Stomach (tissue), 9 donors: ENCODE measurements around the gene USP28. TPM values are rescaled to one million over a fixed set of nuclear protein-coding genes. Genes with fewer than 3 reads are reported as not detected.
"Not testable (repeated sequence)": the region's sequence is repeated elsewhere in the genome, so short reads cannot be mapped to it uniquely, and the experiment has no call there.

Experiments used
- DNase-seq, 2 donors: peaks; one replicate each; pipeline versions ENCODE4 v3.0.0 to v3.0.0-alpha.2; 2013 to 2019
- H3K27ac ChIP-seq, 5 donors: fragments of 200-600 bp in 4 of 5; sonication (generic) in 4 of 5; one replicate each; pipeline ENCODE4 v1.5.1; 2013 to 2019; ENCODE audit warnings: mild to moderate bottlenecking in 1 of 5, moderate library complexity in 1 of 5
- H3K27me3 ChIP-seq, 3 donors: fragments of 200-600 bp; sonication (generic); one replicate each; pipeline ENCODE4 v1.5.1; 2017 to 2019; ENCODE audit warnings: mixed run types in 1 of 3
- H3K36me3 ChIP-seq, 4 donors: fragments of 200-600 bp; sonication (generic); 1 replicate in 3 of 4; 2 replicates in 1 of 4; pipeline ENCODE4 v1.5.1; 2016 to 2019
- H3K4me1 ChIP-seq, 4 donors: fragments of 200-600 bp; sonication (generic); one replicate each; pipeline ENCODE4 v1.5.1; 2016 to 2019
- H3K4me3 ChIP-seq, 4 donors: fragments of 200-600 bp; sonication (generic) in 3 of 4; one replicate each; pipeline ENCODE4 v1.5.1; 2016 to 2019; ENCODE audit warnings: mild to moderate bottlenecking in 1 of 4
- H3K9me3 ChIP-seq, 4 donors: fragments of 200-600 bp; sonication (generic); one replicate each; pipeline ENCODE4 v1.5.1; 2016 to 2019
- CTCF ChIP-seq, 7 experiments: fragments of 450-650 bp in 4 of 7; fragments of 200-600 bp in 3 of 7; sonication (generic) in 3 of 7; IDR thresholded peaks; one replicate each; pipeline ENCODE4 v1.5.1; 2016 to 2019; ENCODE audit warnings: antibody characterized with exemption in 7 of 7, control low read depth in 2 of 7, mild to moderate bottlenecking in 1 of 7
- EP300 ChIP-seq: sonication (generic); formaldehyde crosslinking; IDR thresholded peaks from one replicate; pipeline ENCODE4 v1.6.1; 2017; ENCODE audit warnings: antibody characterized with exemption
- POLR2A ChIP-seq, 4 donors: fragments of 450-650 bp; IDR thresholded peaks; one replicate each; pipeline ENCODE4 v1.6.1; 2016; ENCODE audit warnings: antibody characterized with exemption in 4 of 4, control low read depth in 2 of 4, mild to moderate bottlenecking in 1 of 4, moderate library complexity in 1 of 4
- POLR2AphosphoS5 ChIP-seq, 3 donors: sonication (generic); formaldehyde crosslinking; IDR thresholded peaks; one replicate each; pipeline ENCODE4 v1.6.1; 2016; ENCODE audit warnings: antibody characterized with exemption in 3 of 3
- WGBS, 5 donors: extraction: QIAGEN DNeasy Blood & Tissue Kit in 3 of 5; methylation state at CpG; one replicate each; pipeline versions ENCODE4 v1.1.5 to v1.1.7; 2013 to 2018; 5-methylcytosine and 5-hydroxymethylcytosine counted together
- intact Hi-C: fragments of 100-400 bp; cut with DNase I; formaldehyde crosslinking; loops from one replicate; pipeline ENCODE4 v1.15.1; 2023; ENCODE audit warnings: low total_unique reads
- polyA plus RNA-seq, 3 donors: library from polyadenylated mRNA; stranded (reverse); fragments of 200-250 nt; gene quantifications; one replicate each; pipeline ENCODE4 v1.2.3, GENCODE V29; 2013
- small RNA-seq, 4 donors: library from RNA; depleted of rRNA; stranded (forward); fragments of <200 nt; gene quantifications; one replicate each; pipeline ENCODE3, GENCODE V24; 2016
- total RNA-seq, 5 donors: library from RNA; depleted of rRNA; stranded (reverse); fragments of >200 nt; gene quantifications; one replicate each; pipeline versions ENCODE4 v1.1.0 to v1.2.3, GENCODE V29; 2014 to 2016
- donor health status: healthy with polysubstance abuse.
- donor health status: Bipolar disorder and iron deficiency.
- donor health status: healthy.

Gene USP28
- total and polyA plus RNA-seq, 8 donors, result 0.87 to 23.9 (median 8.0) TPM

GRCh38 chr11:113764527-113765219 lies 110.7 kb downstream of the USP28 start:
- Histone ChIP-seq H3K4me3 (no peak overlapping the region), H3K27ac (no peak overlapping the region), H3K9me3 (no peaks in the 10 kb centered on the region), H3K27me3 (no peaks in the 10 kb centered on the region), H3K36me3 (peaks cover 5 to 80% (median 76%) of the 10 kb centered on the region in 4 donors), H3K4me1 (peaks cover 0 to 16% (median 6%) of the 10 kb centered on the region in 4 donors)
- intact Hi-C loops, result no loop called here
- TF ChIP-seq POLR2A (IDR thresholded peaks at IDR 0.05) (no peak), CTCF (IDR thresholded peaks at IDR 0.05) (no peak), EP300 (no peak), POLR2AphosphoS5 (IDR thresholded peaks at IDR 0.05) (no peak)
- 78 to 91% (median 87%) methylated on average over 2 of the region's 2 CpGs for WGBS, 5 donors
- no peak for DNase-seq

GRCh38 chr11:113763040-113763439 lies 112.3 kb downstream of the USP28 start:
- H3K27ac ChIP-seq, H3K4me3 ChIP-seq, intact Hi-C loops, H3K27me3 ChIP-seq, DNase-seq, H3K9me3 ChIP-seq: not testable (repeated sequence)
- H3K4me1 ChIP-seq, result peaks cover 0 to 12% (median 6%) of the 10 kb centered on the region in 4 donors
- WGBS, 5 donors, result 97 to 100% (median 98%) methylated on average over 2 of the region's 2 CpGs
- peaks cover 21 to 83% (median 79%) of the 10 kb centered on the region in 4 donors for H3K36me3 ChIP-seq

- peaks cover 0 to 7% (median 3%) of the 10 kb centered on the region in 4 donors for H3K4me1 ChIP-seq
- WGBS, 5 donors, result 92 to 95% (median 93%) methylated on average over 3 of the region's 3 CpGs
- intact Hi-C loops, result no loop called here
- H3K27me3 ChIP-seq, result no peaks in the 10 kb centered on the region
- no peaks in the 10 kb centered on the region for H3K9me3 ChIP-seq
- no peak overlapping the region for H3K4me3 ChIP-seq
- TF ChIP-seq CTCF (IDR thresholded peaks at IDR 0.05) (no peak), POLR2AphosphoS5 (IDR thresholded peaks at IDR 0.05) (no peak), EP300 (no peak), POLR2A (IDR thresholded peaks at IDR 0.05) (no peak)
- no peak overlapping the region for H3K27ac ChIP-seq
- no peak for DNase-seq
- H3K36me3 ChIP-seq, result peaks cover 35 to 87% (median 81%) of the 10 kb centered on the region in 4 donors
Measured at GRCh38 chr11:113760241-113760640, 115.1 kb downstream of the USP28 start.

- Histone ChIP-seq H3K27me3 (no peaks in the 10 kb centered on the region), H3K27ac (no peak overlapping the region), H3K4me3 (no peak overlapping the region), H3K9me3 (no peaks in the 10 kb centered on the region), H3K4me1 (no peaks in the 10 kb centered on the region), H3K36me3 (peaks cover 35 to 82% (median 80%) of the 10 kb centered on the region in 4 donors)
- WGBS, 5 donors, result 70 to 89% (median 79%) methylated on average over 3 of the region's 3 CpGs
- intact Hi-C loops, result no loop called here
- DNase-seq, result no peak
- no peak for TF ChIP-seq EP300
- TF ChIP-seq POLR2A (IDR thresholded peaks at IDR 0.05), result no peak
- TF ChIP-seq POLR2AphosphoS5 (IDR thresholded peaks at IDR 0.05), result no peak
Measured at GRCh38 chr11:113752932-113753331, 122.4 kb downstream of the USP28 start.

Small RNA genes lying within 50 kb of the gene (small RNA-seq; reads per million reads assigned to genes)
- gene LRRC37A13P (0 reads per million in 4 donors), gene RNU6-1107P (0 reads per million in 4 donors), gene RPS29P19 (0 reads per million in 4 donors)

Other genes with a start within 250 kb of the USP28 start
- 1 to 10 TPM in 2 of 5 donors, not detected in 3; 1.3 to 7.7 TPM for gene TMPRSS5, start 169.3 kb downstream of the USP28 start, total RNA-seq
- gene TMPRSS5, start 169.3 kb downstream of the USP28 start, polyA plus RNA-seq, result under 1 TPM in 2 of 3 donors, not detected in 1; 0.25 to 0.45 TPM
- gene ZW10, start 101.9 kb downstream of the USP28 start, total RNA-seq, result 10 to 100 TPM in 1 of 5 donors, 1 to 10 TPM in 3, under 1 TPM in 1; 0.58 to 22.0 (median 9.6) TPM
- gene ZW10, start 101.9 kb downstream of the USP28 start, polyA plus RNA-seq, result 1 to 10 TPM; 4.7 to 5.9 (median 5.8) TPM
- not detected for gene CLDN25, start 95.8 kb downstream of the USP28 start, total RNA-seq
- not detected for gene CLDN25, start 95.8 kb downstream of the USP28 start, polyA plus RNA-seq
- under 1 TPM in 1 of 5 donors, not detected in 4; 0.18 TPM for gene HTR3B, start 29.2 kb upstream of the USP28 start, total RNA-seq
- gene HTR3B, start 29.2 kb upstream of the USP28 start, polyA plus RNA-seq, result not detected
- 1 to 10 TPM in 1 of 5 donors, not detected in 4; 1.7 TPM for gene HTR3A, start 99.5 kb upstream of the USP28 start, total RNA-seq
- 1 to 10 TPM in 1 of 3 donors, under 1 TPM in 1, not detected in 1; 0.30 to 1.9 TPM for gene HTR3A, start 99.5 kb upstream of the USP28 start, polyA plus RNA-seq
- gene ZBTB16, start 184.1 kb upstream of the USP28 start, total RNA-seq, result 100 to 1,000 TPM in 3 of 5 donors, 10 to 100 TPM in 2; 30.1 to 318 (median 137) TPM
- gene ZBTB16, start 184.1 kb upstream of the USP28 start, polyA plus RNA-seq, result 10 to 100 TPM in 2 of 3 donors, 1 to 10 TPM in 1; 7.9 to 22.5 (median 19.1) TPM